ENCODE results near the gene MBTPS1. TPM values are rescaled to one million over a fixed set of nuclear protein-coding genes. Genes with fewer than 3 reads are reported as not detected.
A peak's percentile ranks its signal among the peaks of the same experiment; 100 is the strongest.

Gene MBTPS1
- polyA plus RNA-seq, 3 donors = 26.4 to 73.8 (median 28.0) TPM

DNA sequence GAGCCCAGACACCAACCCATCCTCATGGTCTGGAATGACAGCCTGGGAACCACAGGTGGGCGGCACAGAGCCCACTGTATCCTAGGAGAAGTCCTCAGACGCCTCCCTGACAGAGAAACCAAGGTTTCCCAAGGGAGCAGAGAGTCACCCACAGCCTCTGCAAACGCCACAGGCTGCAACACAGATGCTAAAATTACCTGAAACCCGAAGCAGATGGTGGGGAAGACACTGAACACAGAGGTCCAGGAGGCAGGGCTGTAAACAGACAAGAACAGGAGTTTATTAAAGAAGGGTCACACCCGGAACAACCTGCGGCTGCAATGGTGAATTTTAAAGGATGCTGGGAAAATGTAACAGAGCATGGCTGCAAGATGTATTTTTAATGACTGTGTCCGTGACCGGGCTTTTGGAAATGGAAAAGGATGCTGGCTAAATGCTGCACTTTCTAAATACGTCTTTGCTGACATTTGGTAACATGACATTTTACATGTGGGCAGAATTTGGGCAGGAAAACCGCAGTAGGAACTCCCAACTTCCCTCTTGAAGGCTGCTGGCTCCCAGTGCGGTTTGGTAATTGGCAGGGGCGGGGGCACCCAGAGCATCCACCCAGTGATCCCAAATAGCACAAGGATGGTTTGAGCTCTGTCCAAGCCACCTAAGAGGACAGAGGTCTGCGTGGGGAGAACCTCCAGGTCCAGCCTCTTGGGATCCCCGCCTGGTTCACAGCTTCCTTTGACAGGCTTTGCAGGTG, 87.3 kb downstream of the MBTPS1 start:
- H3K79me2 ChIP-seq (ENCODE audit: insufficient read depth, low read length) = no peaks in the 10 kb centered on the region
- intact Hi-C loops (cut with micrococcal nuclease) = no loop called here
- no peak overlapping the region for H3K9ac ChIP-seq (ENCODE audit: insufficient read depth, low read length, poor library complexity, severe bottlenecking)
- H3K9me3 Mint-ChIP-seq = peaks cover 17 to 30% (median 23%) of the 10 kb centered on the region in 7 donors
- peaks cover 13 to 14% of the 10 kb centered on the region in 2 donors for H3K4me1 ChIP-seq (ENCODE audit: control insufficient read depth in 1 of 2, insufficient read depth in 2 of 2, low read length in 2 of 2)
- H3K27ac Mint-ChIP-seq = peak overlapping the region in 3 of 7 donors; percentile 19 to 62 (median 33)
- H3K9me3 ChIP-seq (replicated peaks in 1 of 2; ENCODE audit: control insufficient read depth in 1 of 2, insufficient read depth in 1 of 2, low read length in 2 of 2) = peaks cover 19 to 24% of the 10 kb centered on the region in 2 donors
- H4K20me1 ChIP-seq (ENCODE audit: insufficient read depth, low read length) = no peaks in the 10 kb centered on the region
- peaks cover 0 to 61% of the 10 kb centered on the region in 2 donors for H3K27me3 ChIP-seq (ENCODE audit: control insufficient read depth in 2 of 2, insufficient read depth in 2 of 2, low read length in 2 of 2)
- H3K27ac ChIP-seq (ENCODE audit: low read depth in 1 of 2, low read length in 2 of 2) = no peak overlapping the region
- no peaks in the 10 kb centered on the region for H3K36me3 ChIP-seq (replicated peaks in 1 of 2; ENCODE audit: control insufficient read depth in 1 of 2, insufficient read depth in 2 of 2, low read length in 2 of 2)
- no peak for TF ChIP-seq CTCF (IDR thresholded peaks at IDR 0.05)
- H3K4me1 Mint-ChIP-seq = peaks cover 17% of the 10 kb centered on the region
- H3K4me3 ChIP-seq (replicated peaks in 1 of 3; ENCODE audit: low read depth in 2 of 3, low read length in 3 of 3) = peak overlapping the region in 1 of 3 experiments; percentile 19
- WGBS (ENCODE audit: insufficient coverage) = 25% methylated on average over 14 of the region's 14 CpGs
- peaks cover 68 to 88% (median 82%) of the 10 kb centered on the region in 3 donors for H3K27me3 Mint-ChIP-seq (ENCODE audit: low read depth in 3 of 3)
- no peak overlapping the region for H2AFZ ChIP-seq (ENCODE audit: insufficient read depth, low read depth, low read length, poor library complexity, severe bottlenecking)
- H3K36me3 Mint-ChIP-seq = peaks cover 4 to 12% of the 10 kb centered on the region in 2 donors
- peak overlapping the region; percentile 8 for H3K4me2 ChIP-seq (replicated peaks; ENCODE audit: extremely low read depth, low read length, poor library complexity, severe bottlenecking)
- peak; percentile 3 to 50 (median 31) for DNase-seq
- H3K4me3 Mint-ChIP-seq = peak overlapping the region in 1 of 2 donors; percentile 72

- 87% methylated on average over 3 of the region's 15 CpGs for WGBS (ENCODE audit: insufficient coverage)
- intact Hi-C loops (cut with micrococcal nuclease) = no loop called here
- peaks cover 13 to 14% of the 10 kb centered on the region in 2 donors for H3K4me1 ChIP-seq (ENCODE audit: control insufficient read depth in 1 of 2, insufficient read depth in 2 of 2, low read length in 2 of 2)
- peaks cover 17 to 30% (median 26%) of the 10 kb centered on the region in 7 donors for H3K9me3 Mint-ChIP-seq
- peak overlapping the region in 1 of 2 donors; percentile 82 for H3K4me3 Mint-ChIP-seq
- H3K36me3 Mint-ChIP-seq = peaks cover 4 to 12% of the 10 kb centered on the region in 2 donors
- H3K4me3 ChIP-seq (replicated peaks in 1 of 3; ENCODE audit: low read depth in 2 of 3, low read length in 3 of 3) = no peak overlapping the region
- no peak for DNase-seq
- no peaks in the 10 kb centered on the region for H3K79me2 ChIP-seq (ENCODE audit: insufficient read depth, low read length)
- no peak overlapping the region for H3K4me2 ChIP-seq (replicated peaks; ENCODE audit: extremely low read depth, low read length, poor library complexity, severe bottlenecking)
- H3K27me3 Mint-ChIP-seq (ENCODE audit: low read depth in 3 of 3) = peaks cover 61 to 89% (median 77%) of the 10 kb centered on the region in 3 donors
- H2AFZ ChIP-seq (ENCODE audit: insufficient read depth, low read depth, low read length, poor library complexity, severe bottlenecking) = no peak overlapping the region
- TF ChIP-seq CTCF (IDR thresholded peaks at IDR 0.05) = no peak
- peaks cover 19 to 24% of the 10 kb centered on the region in 2 donors for H3K9me3 ChIP-seq (replicated peaks in 1 of 2; ENCODE audit: control insufficient read depth in 1 of 2, insufficient read depth in 1 of 2, low read length in 2 of 2)
- peaks cover 0 to 51% of the 10 kb centered on the region in 2 donors for H3K27me3 ChIP-seq (ENCODE audit: control insufficient read depth in 2 of 2, insufficient read depth in 2 of 2, low read length in 2 of 2)
- H3K4me1 Mint-ChIP-seq = peaks cover 17% of the 10 kb centered on the region
- H3K36me3 ChIP-seq (replicated peaks in 1 of 2; ENCODE audit: control insufficient read depth in 1 of 2, insufficient read depth in 2 of 2, low read length in 2 of 2) = no peaks in the 10 kb centered on the region
- H3K27ac Mint-ChIP-seq = no peak overlapping the region
- no peak overlapping the region for H3K27ac ChIP-seq (ENCODE audit: low read depth in 1 of 2, low read length in 2 of 2)
- H4K20me1 ChIP-seq (ENCODE audit: insufficient read depth, low read length) = no peaks in the 10 kb centered on the region
- peak overlapping the region; percentile 8 for H3K9ac ChIP-seq (ENCODE audit: insufficient read depth, low read length, poor library complexity, severe bottlenecking)
Measured at GRCh38 chr16:84027625-84028024, 89.1 kb downstream of the MBTPS1 start.

Data from CD14-positive monocyte (primary cell).